ENCODE results near the gene FBXO5. TPM values are rescaled to one million over a fixed set of nuclear protein-coding genes. Genes with fewer than 3 reads are reported as not detected.

The FBXO5 gene
- total RNA-seq, 1 donor from 2014 or later: 29.6 TPM

DNA sequence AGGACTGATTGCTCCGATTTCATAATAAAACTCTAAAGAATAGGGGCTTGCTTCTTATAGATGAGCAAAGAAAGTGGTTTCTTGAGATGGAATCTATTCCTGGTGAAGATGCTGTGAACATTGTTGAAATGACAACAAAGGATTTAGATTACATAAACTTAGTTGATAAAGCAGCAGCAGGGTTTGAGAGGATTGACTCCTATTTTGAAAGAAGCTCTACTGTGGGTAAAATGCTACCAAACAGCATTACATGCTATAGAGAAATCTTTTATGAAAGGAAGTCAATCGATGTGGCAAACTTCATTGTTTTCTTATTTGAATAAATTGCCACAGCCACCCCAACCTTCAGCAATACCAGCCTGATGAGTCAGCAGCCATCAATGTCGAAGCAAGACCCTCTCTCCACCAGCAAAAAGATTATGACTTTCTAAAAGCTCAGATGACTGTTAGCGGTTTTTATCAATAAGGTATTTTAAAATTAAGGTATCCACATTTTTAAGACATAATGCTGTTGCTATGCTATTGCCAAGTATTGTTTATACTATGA is 32.3 kb upstream of the FBXO5 start:
- no peak for DNase-seq (ENCODE audit: extremely low spot score, unreplicated experiment)
- no peak overlapping the region for H3K4me3 Mint-ChIP-seq
- no peaks in the 10 kb centered on the region for H3K36me3 Mint-ChIP-seq
- TF ChIP-seq, protein P1, sequence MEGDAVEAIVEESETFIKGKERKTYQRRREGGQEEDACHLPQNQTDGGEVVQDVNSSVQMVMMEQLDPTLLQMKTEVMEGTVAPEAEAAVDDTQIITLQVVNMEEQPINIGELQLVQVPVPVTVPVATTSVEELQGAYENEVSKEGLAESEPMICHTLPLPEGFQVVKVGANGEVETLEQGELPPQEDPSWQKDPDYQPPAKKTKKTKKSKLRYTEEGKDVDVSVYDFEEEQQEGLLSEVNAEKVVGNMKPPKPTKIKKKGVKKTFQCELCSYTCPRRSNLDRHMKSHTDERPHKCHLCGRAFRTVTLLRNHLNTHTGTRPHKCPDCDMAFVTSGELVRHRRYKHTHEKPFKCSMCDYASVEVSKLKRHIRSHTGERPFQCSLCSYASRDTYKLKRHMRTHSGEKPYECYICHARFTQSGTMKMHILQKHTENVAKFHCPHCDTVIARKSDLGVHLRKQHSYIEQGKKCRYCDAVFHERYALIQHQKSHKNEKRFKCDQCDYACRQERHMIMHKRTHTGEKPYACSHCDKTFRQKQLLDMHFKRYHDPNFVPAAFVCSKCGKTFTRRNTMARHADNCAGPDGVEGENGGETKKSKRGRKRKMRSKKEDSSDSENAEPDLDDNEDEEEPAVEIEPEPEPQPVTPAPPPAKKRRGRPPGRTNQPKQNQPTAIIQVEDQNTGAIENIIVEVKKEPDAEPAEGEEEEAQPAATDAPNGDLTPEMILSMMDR (conservative IDR thresholded peaks at IDR 0.05): no peak
- H3K9me3 Mint-ChIP-seq: no peaks in the 10 kb centered on the region
- no peaks in the 10 kb centered on the region for H3K27me3 Mint-ChIP-seq
- no peaks in the 10 kb centered on the region for H3K4me1 Mint-ChIP-seq (ENCODE audit: unreplicated experiment)
- H3K27ac Mint-ChIP-seq: no peak overlapping the region

DNA sequence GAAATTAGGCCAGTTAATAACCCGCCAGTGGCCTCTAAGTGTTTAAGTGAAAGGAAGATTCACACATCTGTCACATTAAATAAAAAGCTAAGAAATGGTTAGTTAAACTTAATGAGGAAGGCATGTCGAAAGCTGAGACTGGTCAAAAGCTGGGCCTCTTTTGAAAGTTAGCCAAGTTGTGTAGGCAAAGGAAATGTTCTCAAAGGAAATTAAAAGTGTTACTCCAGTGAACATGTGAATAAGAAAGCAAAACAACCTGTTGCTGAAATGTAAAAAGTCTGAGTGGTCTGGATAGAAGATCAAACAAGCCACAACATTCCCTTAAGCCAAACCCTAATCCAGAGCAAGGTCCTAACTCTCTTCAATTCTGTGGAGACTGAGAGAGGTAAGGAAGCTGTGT is 30.6 kb upstream of the FBXO5 start:
- TF ChIP-seq, protein P1 (conservative IDR thresholded peaks at IDR 0.05): no peak
- DNase-seq (ENCODE audit: extremely low spot score, unreplicated experiment): no peak
- Mint-ChIP-seq H3K27me3 (no peaks in the 10 kb centered on the region), H3K36me3 (no peaks in the 10 kb centered on the region), H3K4me1 (ENCODE audit: unreplicated experiment) (no peaks in the 10 kb centered on the region), H3K27ac (no peak overlapping the region), H3K4me3 (no peak overlapping the region), H3K9me3 (no peaks in the 10 kb centered on the region)

DNA sequence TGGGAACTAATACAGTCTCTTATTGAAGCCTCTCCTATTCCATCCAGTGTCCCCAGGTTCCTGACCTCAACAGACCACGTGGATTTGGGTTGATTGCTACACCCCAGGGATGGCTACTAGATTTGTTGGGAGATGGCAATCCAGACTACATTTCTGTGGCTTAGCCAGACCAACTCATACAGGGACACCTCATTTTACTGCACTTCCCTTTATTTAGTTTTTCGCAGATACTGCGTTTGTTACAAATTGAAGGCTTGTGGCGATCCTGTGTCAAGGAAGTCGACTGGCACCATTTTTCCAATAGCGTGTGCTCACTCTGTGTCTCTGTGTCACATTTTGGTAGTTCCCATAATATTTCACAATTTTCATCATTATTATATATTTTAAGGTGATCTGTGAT is 30.0 kb upstream of the FBXO5 start:
- H3K4me1 Mint-ChIP-seq (ENCODE audit: unreplicated experiment): no peaks in the 10 kb centered on the region
- no peaks in the 10 kb centered on the region for H3K27me3 Mint-ChIP-seq
- no peak overlapping the region for H3K4me3 Mint-ChIP-seq
- DNase-seq (ENCODE audit: extremely low spot score, unreplicated experiment): no peak
- H3K9me3 Mint-ChIP-seq: no peaks in the 10 kb centered on the region
- no peaks in the 10 kb centered on the region for H3K36me3 Mint-ChIP-seq
- TF ChIP-seq, protein P1 (conservative IDR thresholded peaks at IDR 0.05): no peak
- no peak overlapping the region for H3K27ac Mint-ChIP-seq

- peaks cover 26% of the 10 kb centered on the region for H3K4me1 Mint-ChIP-seq (ENCODE audit: unreplicated experiment)
- peak overlapping the region; percentile 91 for H3K27ac Mint-ChIP-seq
- H3K36me3 Mint-ChIP-seq: peaks cover 4% of the 10 kb centered on the region
- H3K4me3 Mint-ChIP-seq: peak overlapping the region; percentile 95
- no peak for DNase-seq (ENCODE audit: extremely low spot score, unreplicated experiment)
- no peaks in the 10 kb centered on the region for H3K27me3 Mint-ChIP-seq
- TF ChIP-seq, protein P1 (conservative IDR thresholded peaks at IDR 0.05): no peak
- no peaks in the 10 kb centered on the region for H3K9me3 Mint-ChIP-seq
Observed at GRCh38 chr6:153003366-153003690, 20.5 kb upstream of the FBXO5 start.

GRCh38 chr6:153002613-153003365 is 19.9 kb upstream of the FBXO5 start, which contains the start of gene MTRF1L:
Gene MTRF1L (minus strand): TSS chr6:153002709. CDS start chr6:153002685, 24 bp downstream.
- Mint-ChIP-seq H3K4me3 (peak within 1 kb of the TSS; percentile 95), H3K9me3 (no peaks in the 10 kb centered on the region), H3K27me3 (no peaks in the 10 kb centered on the region), H3K27ac (peak within 1 kb of the TSS; percentile 91), H3K4me1 (ENCODE audit: unreplicated experiment) (peaks cover 26% of the 10 kb centered on the region), H3K36me3 (peaks cover 4% of the 10 kb centered on the region)
- peak; percentile 91 for DNase-seq (ENCODE audit: extremely low spot score, unreplicated experiment)
- TF ChIP-seq, protein P1 (conservative IDR thresholded peaks at IDR 0.05): peak; percentile 5
